Stimulated activated effector memory CD8-positive, alpha-beta T cell treated with anti-CD3 and anti-CD28 coated beads, Interleukin-12 subunit alpha, Interleukin-12 subunit beta, amount 100 ng/mL, for 72 hours (primary cell): Measurements from ENCODE around the gene BRK1.
"Not testable (repeated sequence)": the region's sequence is repeated elsewhere in the genome, so short reads cannot be mapped to it uniquely, and the experiment has no call there.

Source experiments
- ATAC-seq: fragments of 150-1000 bp; cut with Tn5 transposase; 2 replicates; pipeline ENCODE4 v1.10.0; 2021
- DNase-seq, 2 donors: peaks; one replicate each; pipeline ENCODE4 v3.0.0; 2021 to 2022; ENCODE audit warnings: low spot score in 2 of 2
- H3K27ac Mint-ChIP-seq: one replicate; pipeline ENCODE4 v1.8.0; 2022; ENCODE audit warnings: mild to moderate bottlenecking, mixed read lengths
- H3K36me3 Mint-ChIP-seq: one replicate; pipeline ENCODE4 v1.8.0; 2022; ENCODE audit warnings: mild to moderate bottlenecking, mixed read lengths
- H3K4me1 Mint-ChIP-seq: one replicate; pipeline ENCODE4 v1.8.0; 2022; ENCODE audit warnings: mixed read lengths
- H3K4me3 Mint-ChIP-seq: one replicate; pipeline ENCODE4 v1.8.0; 2022; ENCODE audit warnings: mild to moderate bottlenecking, mixed read lengths
- H3K9me3 Mint-ChIP-seq: one replicate; pipeline ENCODE4 v1.8.0; 2022; ENCODE audit warnings: mixed read lengths

Gene BRK1

DNA sequence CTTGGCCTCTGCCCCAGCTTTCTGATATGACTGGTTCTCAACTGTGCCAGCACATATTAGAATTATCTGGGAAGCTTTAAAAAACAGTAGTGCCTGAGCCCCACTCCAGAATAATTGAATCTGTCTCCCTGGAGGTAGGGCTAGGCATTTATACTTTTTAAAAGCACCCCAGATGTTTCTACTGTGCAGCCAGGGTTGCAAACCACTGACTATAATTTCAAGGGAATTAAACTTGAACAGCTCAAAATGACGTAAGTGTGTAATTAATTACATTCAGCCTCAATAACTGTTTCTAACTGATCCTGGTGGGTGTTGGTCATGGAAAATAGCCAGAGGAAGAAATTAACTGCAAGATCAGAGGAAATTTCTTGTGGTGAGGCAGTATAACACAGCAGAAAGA, 44.9 kb downstream of the BRK1 start:
- no peak overlapping the region for H3K4me3 Mint-ChIP-seq
- ATAC-seq = no peak
- H3K9me3 Mint-ChIP-seq = no peaks in the 10 kb centered on the region
- H3K4me1 Mint-ChIP-seq = peaks cover 5% of the 10 kb centered on the region
- H3K36me3 Mint-ChIP-seq = no peaks in the 10 kb centered on the region
- no peak for DNase-seq
- H3K27ac Mint-ChIP-seq = no peak overlapping the region

DNA sequence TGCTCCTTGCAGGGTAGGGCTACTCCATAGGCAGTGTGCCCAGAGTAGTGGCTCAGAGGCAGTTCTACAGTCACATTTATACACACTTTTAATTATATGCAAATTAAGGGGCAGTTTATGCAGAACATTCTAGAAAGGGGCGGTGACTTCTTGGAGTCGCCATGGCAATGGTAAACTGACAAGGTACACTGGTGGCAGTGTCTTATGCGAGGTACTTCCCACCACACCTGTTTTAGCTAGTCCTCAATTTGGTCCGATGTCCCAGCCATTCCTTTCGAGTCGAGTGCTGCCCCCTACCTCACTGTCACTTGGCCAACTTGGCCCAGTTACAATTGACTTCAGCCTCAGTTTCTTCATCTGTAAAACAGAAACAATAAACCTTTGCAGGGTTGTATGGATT, 45.5 kb downstream of the BRK1 start:
- Mint-ChIP-seq H3K4me1 (peaks cover 5% of the 10 kb centered on the region), H3K27ac (no peak overlapping the region), H3K4me3 (no peak overlapping the region), H3K36me3 (no peaks in the 10 kb centered on the region), H3K9me3 (no peaks in the 10 kb centered on the region)
- DNase-seq (no peak), ATAC-seq (no peak)

DNA sequence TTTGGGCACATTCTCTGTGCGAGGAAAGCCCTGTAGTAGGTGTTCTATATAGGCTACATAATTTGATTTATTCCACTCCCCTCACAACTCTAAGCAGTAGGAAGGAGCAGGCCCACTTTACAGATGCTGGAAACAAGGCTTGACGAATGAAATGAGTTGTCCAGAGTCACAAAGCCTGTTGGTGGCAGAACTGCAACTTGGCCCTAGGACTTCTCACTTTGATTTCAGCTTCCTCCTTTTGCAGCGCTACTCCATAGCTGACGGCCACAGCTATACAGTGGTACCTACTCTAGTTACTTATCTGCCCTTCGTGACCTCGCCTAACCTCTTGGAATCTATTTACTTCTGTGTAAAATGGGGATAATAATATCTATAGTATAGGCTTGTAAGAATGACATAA, 46.7 kb downstream of the BRK1 start:
- Mint-ChIP-seq H3K4me3 (no peak overlapping the region), H3K9me3 (no peaks in the 10 kb centered on the region), H3K27ac (no peak overlapping the region), H3K4me1 (peaks cover 11% of the 10 kb centered on the region), H3K36me3 (peaks cover 3% of the 10 kb centered on the region)
- ATAC-seq = no peak
- no peak for DNase-seq

DNA sequence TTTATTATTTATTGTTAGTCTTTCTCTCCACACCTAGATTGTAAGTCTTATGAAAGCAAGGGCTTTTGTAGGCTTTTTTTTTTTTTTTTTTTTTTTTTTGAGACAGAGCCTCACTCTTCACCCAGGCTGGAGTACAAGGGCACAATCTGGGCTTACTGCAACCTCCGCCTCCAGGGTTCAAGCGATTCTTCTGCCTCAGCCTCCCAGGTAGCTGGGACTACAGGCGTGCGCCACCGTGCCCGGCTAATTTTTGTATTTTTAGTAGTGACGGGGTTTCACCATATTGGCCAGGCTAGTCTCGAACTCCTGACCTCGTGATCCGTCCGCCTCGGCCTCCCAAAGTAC, 48.7 kb downstream of the BRK1 start:
- Mint-ChIP-seq H3K4me1 (peaks cover 19% of the 10 kb centered on the region), H3K4me3 (peak overlapping the region; percentile 70), H3K36me3 (peaks cover 13% of the 10 kb centered on the region)
- not testable (repeated sequence) for DNase-seq, H3K27ac Mint-ChIP-seq, H3K9me3 Mint-ChIP-seq, ATAC-seq

DNA sequence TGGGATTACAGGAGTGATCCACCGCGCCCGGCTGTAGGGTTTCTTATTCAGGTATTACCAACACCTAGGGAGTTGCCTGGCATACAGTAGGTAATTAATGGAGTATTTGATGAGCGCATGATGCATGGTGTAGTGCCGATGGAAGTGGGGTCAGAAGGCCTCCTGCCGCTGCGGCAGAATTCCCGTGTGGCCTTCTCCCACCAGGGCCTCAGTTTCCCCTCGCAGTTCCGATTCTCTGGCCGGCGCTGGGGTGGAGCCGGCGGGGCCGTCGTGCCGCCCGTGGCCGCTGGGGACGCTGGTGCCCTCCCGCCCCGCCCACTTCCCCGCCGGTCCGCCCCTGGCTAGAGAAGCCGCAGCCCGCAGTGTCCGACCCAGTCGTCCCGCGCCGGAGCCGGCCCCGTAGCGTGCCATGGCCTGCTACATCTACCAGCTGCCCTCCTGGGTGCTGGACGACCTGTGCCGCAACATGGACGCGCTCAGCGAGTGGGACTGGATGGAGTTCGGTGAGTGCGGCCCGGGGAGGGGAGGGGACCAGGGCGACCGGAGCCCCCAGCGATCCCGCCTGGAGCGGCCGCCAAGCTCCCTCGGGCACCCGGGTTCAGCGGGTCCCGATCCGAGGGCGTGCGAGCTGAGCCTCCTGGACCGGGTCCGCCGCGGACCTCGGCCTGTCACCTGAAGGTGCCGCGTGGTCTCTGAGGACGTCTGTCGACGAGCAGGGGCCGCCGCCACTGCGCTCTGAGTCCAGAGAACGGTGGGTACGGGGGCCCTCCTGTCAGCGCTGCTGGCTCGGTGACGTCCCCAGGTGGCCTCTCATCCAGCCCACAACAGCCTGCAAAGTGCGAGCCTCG, 49.3 kb downstream of the BRK1 start, which contains the start of gene IRAK2:
Gene IRAK2 (plus strand): TSS at position 374 of the 848 bp plus-strand sequence. CDS start 36 bp downstream, at position 410.
- ATAC-seq = peak; percentile 89
- H3K4me1 Mint-ChIP-seq = peaks cover 19% of the 10 kb centered on the region
- H3K27ac Mint-ChIP-seq = no peak within 1 kb of the TSS
- H3K9me3 Mint-ChIP-seq = peaks cover 3% of the 10 kb centered on the region
- peak; percentile 47 to 83 for DNase-seq
- peak within 1 kb of the TSS; percentile 70 for H3K4me3 Mint-ChIP-seq
- peaks cover 13% of the 10 kb centered on the region for H3K36me3 Mint-ChIP-seq

DNA sequence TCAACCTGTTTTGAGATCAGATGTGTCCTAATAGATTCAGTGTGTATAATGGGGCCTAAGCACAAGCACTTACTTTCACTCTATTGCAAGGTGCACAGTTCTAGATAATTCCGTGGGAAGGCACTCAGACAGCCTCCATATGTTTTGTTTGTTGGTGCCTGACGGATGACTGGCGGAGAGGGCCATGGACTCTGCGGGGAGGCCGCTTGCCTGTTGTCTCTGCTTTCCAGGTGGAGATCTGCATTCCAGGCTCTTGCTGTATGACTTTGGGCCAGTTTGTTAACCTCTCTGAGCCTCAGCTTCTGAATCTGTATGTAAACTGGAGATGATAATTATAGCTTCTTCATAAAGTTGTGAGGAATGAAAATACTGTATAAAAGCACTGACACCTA, 50.7 kb downstream of the BRK1 start:
- DNase-seq = no peak
- no peak for ATAC-seq
- peak overlapping the region; percentile 70 for H3K4me3 Mint-ChIP-seq
- peaks cover 13% of the 10 kb centered on the region for H3K36me3 Mint-ChIP-seq
- H3K9me3 Mint-ChIP-seq = peaks cover 3% of the 10 kb centered on the region
- peaks cover 24% of the 10 kb centered on the region for H3K4me1 Mint-ChIP-seq
- H3K27ac Mint-ChIP-seq = no peak overlapping the region

DNA sequence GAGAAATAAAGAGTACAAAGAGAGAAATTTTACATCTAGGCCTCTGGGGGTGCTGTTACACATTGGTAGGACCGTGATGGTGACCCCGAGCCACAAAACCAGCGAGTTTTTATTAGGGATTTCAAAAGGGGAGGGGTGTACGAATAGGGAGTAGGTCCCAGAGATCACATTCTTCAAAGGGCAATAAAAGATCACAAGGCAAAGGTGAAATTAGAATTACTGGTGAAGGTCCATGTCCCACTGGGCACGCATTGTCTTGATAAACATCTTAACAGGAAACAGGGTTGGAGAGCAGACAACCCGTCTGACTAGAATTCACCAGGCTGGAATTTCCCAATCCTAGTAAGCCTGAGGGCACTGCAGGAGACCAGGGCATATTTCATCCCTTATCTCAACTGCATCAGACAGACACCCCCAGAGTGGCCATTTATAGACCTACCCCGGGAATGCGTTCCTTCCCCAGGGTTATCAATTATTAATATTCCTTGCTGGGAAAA, 53.6 kb downstream of the BRK1 start:
- Mint-ChIP-seq H3K9me3 (peaks cover 3% of the 10 kb centered on the region), H3K27ac (no peak overlapping the region), H3K4me3 (no peak overlapping the region), H3K36me3 (peaks cover 13% of the 10 kb centered on the region), H3K4me1 (peaks cover 22% of the 10 kb centered on the region)
- DNase-seq (no peak), ATAC-seq (no peak)

DNA sequence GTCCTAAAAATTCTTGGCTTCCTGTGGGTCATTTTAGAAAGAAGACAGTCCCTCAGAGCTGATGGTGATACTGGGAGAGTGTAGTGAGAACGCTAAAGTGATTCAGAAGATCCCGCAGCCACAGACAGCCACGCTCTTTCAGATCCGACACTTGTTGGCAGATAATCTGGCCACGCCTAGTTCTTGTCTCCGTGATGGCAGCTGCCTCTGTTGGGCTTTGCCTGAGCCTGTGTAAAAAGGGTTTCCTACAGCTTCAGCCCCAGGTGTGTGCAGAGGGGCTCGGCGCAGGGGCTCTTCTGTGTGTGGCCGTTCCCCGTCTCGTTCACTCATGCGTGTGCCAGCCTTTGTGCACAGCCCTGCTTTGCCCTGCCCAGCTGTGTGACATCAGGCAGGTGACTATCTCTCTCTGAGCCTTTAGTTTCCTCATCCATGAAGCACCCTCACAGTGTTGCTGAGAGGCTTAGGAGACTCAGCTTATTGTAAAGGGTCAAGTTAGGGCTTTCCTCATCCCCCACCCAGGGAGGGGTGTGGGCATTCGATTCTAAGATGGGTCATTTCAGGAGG, 55.5 kb downstream of the BRK1 start:
- no peak for ATAC-seq
- H3K27ac Mint-ChIP-seq = no peak overlapping the region

DNA sequence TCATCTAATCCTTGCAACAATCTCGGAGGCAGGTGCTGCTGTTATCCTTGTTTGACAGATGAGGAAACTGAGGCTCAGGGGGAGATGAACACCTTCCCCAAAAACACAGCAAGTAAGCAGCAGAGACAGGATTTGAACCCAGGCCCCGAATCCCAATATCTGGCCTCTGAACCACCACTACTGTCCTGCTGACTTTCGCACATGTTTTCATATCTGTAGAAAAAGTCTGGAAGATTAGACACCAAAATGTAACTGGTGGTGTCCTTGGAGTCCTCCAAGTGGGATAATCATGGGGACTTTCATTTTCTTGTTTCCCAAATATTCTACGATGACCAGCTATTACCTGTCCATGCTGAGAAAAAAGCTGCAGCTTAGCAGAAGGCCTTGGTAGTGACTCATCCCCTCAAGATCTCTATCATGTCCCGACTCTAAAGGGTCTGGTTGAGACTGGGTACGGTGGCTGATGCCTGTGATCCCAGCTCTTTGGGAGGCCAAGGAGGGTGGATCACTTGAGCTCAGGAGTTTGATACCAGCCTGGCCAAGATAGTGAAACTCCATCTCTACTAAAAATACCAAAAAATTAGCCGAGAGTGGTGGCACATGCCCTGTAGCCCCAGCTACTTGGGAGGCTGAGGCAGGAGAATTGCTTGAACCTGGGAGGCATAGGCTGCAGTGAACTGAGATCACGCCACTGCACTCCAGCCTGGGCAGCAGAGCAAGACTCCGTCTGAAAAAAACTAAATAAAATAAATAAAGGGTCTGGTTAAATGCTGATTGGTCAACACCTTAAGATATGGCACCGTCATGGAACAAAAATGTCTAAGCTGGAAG, 57.8 kb downstream of the BRK1 start:
- no peak overlapping the region for H3K4me3 Mint-ChIP-seq
- peaks cover 3% of the 10 kb centered on the region for H3K9me3 Mint-ChIP-seq
- DNase-seq (no peak), ATAC-seq (no peak)
- H3K36me3 Mint-ChIP-seq = peaks cover 18% of the 10 kb centered on the region
- H3K27ac Mint-ChIP-seq = peak overlapping the region; percentile 67
- H3K4me1 Mint-ChIP-seq = peaks cover 23% of the 10 kb centered on the region

More for the DNA sequence above, 55.5 kb downstream of the BRK1 start:
- Mint-ChIP-seq H3K4me1 (peaks cover 24% of the 10 kb centered on the region), H3K4me3 (no peak overlapping the region), H3K9me3 (peaks cover 3% of the 10 kb centered on the region), H3K36me3 (peaks cover 13% of the 10 kb centered on the region)
- no peak for DNase-seq

DNA sequence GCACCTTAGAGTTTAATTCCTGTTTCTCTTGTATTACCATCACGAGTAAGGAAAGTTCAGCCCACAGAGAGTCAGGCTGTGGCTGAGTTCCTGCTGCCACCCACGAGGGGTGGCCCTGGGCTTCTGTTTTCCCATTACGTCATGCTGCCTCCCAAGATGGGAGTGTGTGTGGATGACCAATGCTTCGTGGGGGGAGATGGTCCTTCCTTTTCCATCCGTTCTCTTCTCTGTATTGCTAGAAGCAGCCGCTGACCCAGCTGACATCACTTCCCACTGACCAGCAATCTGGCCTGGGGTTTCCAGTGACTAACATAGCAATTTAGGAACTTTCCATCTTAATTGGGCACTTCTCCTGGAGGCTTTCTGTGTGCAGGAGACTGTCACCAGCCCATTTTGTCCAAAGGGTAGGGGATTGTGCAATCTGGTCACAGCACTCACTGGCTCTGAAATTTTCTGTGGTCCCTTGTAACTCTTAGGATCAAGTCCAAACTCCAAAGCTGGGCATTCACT, 58.5 kb downstream of the BRK1 start:
- H3K9me3 Mint-ChIP-seq = no peaks in the 10 kb centered on the region
- no peak for DNase-seq
- H3K4me1 Mint-ChIP-seq = peaks cover 17% of the 10 kb centered on the region
- peaks cover 19% of the 10 kb centered on the region for H3K36me3 Mint-ChIP-seq
- peak; percentile 37 for ATAC-seq
- no peak overlapping the region for H3K4me3 Mint-ChIP-seq
- H3K27ac Mint-ChIP-seq = peak overlapping the region; percentile 67

DNA sequence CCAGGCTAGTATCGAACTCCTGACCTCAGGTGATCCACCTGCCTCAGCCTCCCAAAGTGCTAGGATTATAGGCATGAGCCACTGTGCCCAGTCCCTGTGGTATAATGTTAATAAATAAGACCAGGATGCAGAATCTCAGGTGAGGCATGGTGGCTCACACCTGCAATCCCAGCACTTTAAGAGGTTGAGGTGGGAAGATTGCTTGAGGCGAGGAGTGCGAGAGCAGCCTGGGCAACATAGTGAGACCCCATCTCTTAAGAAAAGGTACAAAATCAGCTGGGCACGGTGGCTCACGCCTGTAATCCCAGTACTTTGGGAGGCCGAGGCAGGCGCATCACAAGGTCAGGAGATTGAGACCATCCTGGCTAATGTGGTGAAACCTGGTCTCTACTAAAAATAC, 59.9 kb downstream of the BRK1 start:
- Mint-ChIP-seq H3K4me1 (peaks cover 25% of the 10 kb centered on the region), H3K36me3 (peaks cover 32% of the 10 kb centered on the region)
- not testable (repeated sequence) for H3K9me3 Mint-ChIP-seq, ATAC-seq, DNase-seq, H3K4me3 Mint-ChIP-seq, H3K27ac Mint-ChIP-seq

DNA sequence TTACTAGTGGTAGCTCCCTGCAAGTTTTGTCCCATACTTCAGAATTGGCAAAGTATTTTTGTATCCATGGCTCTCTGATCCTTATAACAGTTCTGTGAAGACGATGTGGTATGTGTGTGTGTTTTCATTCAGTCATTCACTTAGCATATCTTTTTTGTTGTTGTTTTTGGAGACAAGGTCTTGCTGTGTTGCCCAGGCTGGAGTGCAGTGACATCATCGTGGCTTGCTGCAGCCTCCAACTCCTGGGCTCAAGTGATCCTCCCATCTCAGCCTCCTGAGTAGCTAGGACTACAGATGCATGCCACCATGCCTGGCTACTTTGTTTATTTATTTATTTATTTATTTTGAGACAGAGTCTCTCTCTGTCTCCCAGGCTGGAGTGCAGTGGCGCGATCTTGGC, 60.7 kb downstream of the BRK1 start:
- not testable (repeated sequence) for H3K9me3 Mint-ChIP-seq, ATAC-seq, H3K4me3 Mint-ChIP-seq, H3K27ac Mint-ChIP-seq, DNase-seq
- Mint-ChIP-seq H3K36me3 (peaks cover 33% of the 10 kb centered on the region), H3K4me1 (peaks cover 30% of the 10 kb centered on the region)
